Measurements from ENCODE around the gene KRTAP5-5.

Gene KRTAP5-5

GRCh38 chr11:1679881-1680280 is 50.3 kb downstream of the KRTAP5-5 start:
- DNase-seq (ENCODE audit: low spot score), result no peak

Measured in HuH-7 (cell line).